Measurements from ENCODE around the gene OLA1.

- TF ChIP-seq CTCF (IDR thresholded peaks at IDR 0.05), result no peak
- TF ChIP-seq POLR2A (IDR thresholded peaks at IDR 0.05), result no peak
Observed at GRCh38 chr2:174161490-174161889, 86.8 kb downstream of the OLA1 start.

Data from breast epithelium (tissue), 3 donors.